HG03558 (cell line): Measurements from ENCODE around the gene PKNOX2.

Experiments used
- ATAC-seq: cut with Tn5 transposase; IDR thresholded peaks from one replicate; pipeline ENCODE4 v1.9.1; 2021; ENCODE audit warnings: moderate number of reproducible peaks; ENCODE audit not compliant: unreplicated experiment; ENCODE audit errors: extremely low read depth

Gene PKNOX2

GRCh38 chr11:125256541-125257189, 92.1 kb downstream of the PKNOX2 start:
- no peak for ATAC-seq

- ATAC-seq = no peak
Measured at GRCh38 chr11:125257190-125257579, 92.6 kb downstream of the PKNOX2 start.

GRCh38 chr11:125257751-125258150, 93.2 kb downstream of the PKNOX2 start:
- no peak for ATAC-seq

GRCh38 chr11:125258291-125259032, 93.9 kb downstream of the PKNOX2 start:
- ATAC-seq = no peak

- no peak for ATAC-seq
Measured at GRCh38 chr11:125261588-125261987, 97.0 kb downstream of the PKNOX2 start.

GRCh38 chr11:125262194-125262829, 97.8 kb downstream of the PKNOX2 start:
- ATAC-seq = no peak

- no peak for ATAC-seq
Measured at GRCh38 chr11:125262830-125263218, 98.3 kb downstream of the PKNOX2 start.

GRCh38 chr11:125263268-125263790, 98.8 kb downstream of the PKNOX2 start:
- no peak for ATAC-seq

- ATAC-seq = no peak
Measured at GRCh38 chr11:125264100-125265022, 99.8 kb downstream of the PKNOX2 start.

- no peak for ATAC-seq
Measured at GRCh38 chr11:125267548-125267947, 103.0 kb downstream of the PKNOX2 start.

- no peak for ATAC-seq
Measured at GRCh38 chr11:125268611-125269010, 104.1 kb downstream of the PKNOX2 start.

- no peak for ATAC-seq
Measured at GRCh38 chr11:125270106-125270505, 105.6 kb downstream of the PKNOX2 start.

GRCh38 chr11:125270711-125271110, 106.2 kb downstream of the PKNOX2 start:
- ATAC-seq = no peak

GRCh38 chr11:125271483-125272091, 107.0 kb downstream of the PKNOX2 start:
- ATAC-seq = no peak

- no peak for ATAC-seq
Measured at GRCh38 chr11:125272092-125272491, 107.5 kb downstream of the PKNOX2 start.

- ATAC-seq = no peak
Measured at GRCh38 chr11:125272821-125273220, 108.3 kb downstream of the PKNOX2 start.

- ATAC-seq = no peak
Measured at GRCh38 chr11:125273519-125274000, 109.0 kb downstream of the PKNOX2 start.

- ATAC-seq = no peak
Measured at GRCh38 chr11:125274309-125274708, 109.8 kb downstream of the PKNOX2 start.

GRCh38 chr11:125274774-125275173, 110.2 kb downstream of the PKNOX2 start:
- no peak for ATAC-seq
